Thoracic aorta (tissue), 2 donors: Measurements from ENCODE around the gene HSPH1. TPM values are rescaled to one million over a fixed set of nuclear protein-coding genes. Genes with fewer than 3 reads are reported as not detected.

Experiments used
- ATAC-seq: fragments of 150-250 bp; one replicate; pipeline ENCODE4 v1.8.0; 2017; ENCODE audit warnings: low read depth; ENCODE audit not compliant: insufficient number of reproducible peaks, low FRiP score
- DNase-seq: peaks from one replicate; pipeline ENCODE4 v3.0.0-alpha.2; 2020; ENCODE audit warnings: low spot score
- H3K27ac ChIP-seq, 2 donors: fragments of 200-600 bp; sonication (generic); 1 replicate in 1 of 2; 2 replicates in 1 of 2; pipeline ENCODE4 v1.5.1; 2016; ENCODE audit warnings: mild to moderate bottlenecking in 2 of 2, moderate library complexity in 2 of 2
- H3K27me3 ChIP-seq: fragments of 200-600 bp; sonication (generic); replicated peaks from 2 replicates; pipeline ENCODE4 v1.6.0; 2016; ENCODE audit warnings: mild to moderate bottlenecking; ENCODE audit not compliant: insufficient read depth
- H3K36me3 ChIP-seq: fragments of 200-600 bp; sonication (generic); one replicate; pipeline ENCODE4 v1.5.1; 2016
- H3K4me1 ChIP-seq, 2 donors: fragments of 200-600 bp; sonication (generic); 1 replicate in 1 of 2; 2 replicates in 1 of 2; pipeline versions ENCODE4 v1.5.1 to v1.6.0; 2016; ENCODE audit warnings: low read depth in 2 of 2, mild to moderate bottlenecking in 1 of 2; ENCODE audit not compliant: control insufficient read depth in 1 of 2
- H3K4me3 ChIP-seq: fragments of 200-600 bp; sonication (generic); 2 replicates; pipeline ENCODE4 v1.5.1; 2016; ENCODE audit warnings: mild to moderate bottlenecking
- H3K9me3 ChIP-seq: fragments of 200-600 bp; sonication (generic); 2 replicates; pipeline ENCODE4 v1.5.1; 2016
- total RNA-seq, 2 donors: library from RNA; depleted of rRNA; stranded (reverse); fragments of >200 nt; gene quantifications; one replicate each; pipeline versions ENCODE4 v1.1.0 to v1.2.3, GENCODE V29; 2016
- TF ChIP-seq, protein P1 (sequence below): fragments of 200-600 bp; sonication (generic); IDR thresholded peaks from one replicate; pipeline ENCODE4 v1.5.1; 2019; ENCODE audit warnings: antibody characterized with exemption

HSPH1 gene
- total RNA-seq, 2 donors from 2014 or later = 21.4 to 52.7 TPM

DNA sequence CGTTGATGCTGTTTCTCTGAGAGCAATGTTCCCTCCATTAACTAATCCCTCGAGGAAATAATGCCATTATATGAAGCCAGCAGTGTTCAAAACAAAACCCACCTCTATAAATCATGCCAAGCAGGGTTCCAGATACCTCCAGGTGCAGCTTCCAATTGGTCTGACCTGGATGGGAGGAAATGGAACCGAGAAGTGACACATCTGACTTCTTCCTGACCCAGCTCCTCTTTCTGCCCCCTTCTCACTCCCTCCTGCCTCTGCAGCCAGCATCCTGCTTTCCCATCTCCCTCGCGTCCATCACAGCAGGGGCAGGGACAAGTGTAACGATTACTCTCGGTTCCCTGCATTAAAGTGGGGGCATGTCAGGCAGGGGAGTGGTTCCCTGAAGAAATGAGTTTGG is 37.5 kb downstream of the HSPH1 start:
- no peaks in the 10 kb centered on the region for H3K27me3 ChIP-seq
- no peak overlapping the region for H3K27ac ChIP-seq
- DNase-seq = no peak
- no peak overlapping the region for H3K4me3 ChIP-seq
- no peak for ATAC-seq
- no peaks in the 10 kb centered on the region for H3K4me1 ChIP-seq
- H3K36me3 ChIP-seq = no peaks in the 10 kb centered on the region
- H3K9me3 ChIP-seq = no peaks in the 10 kb centered on the region
- TF ChIP-seq, protein P1, sequence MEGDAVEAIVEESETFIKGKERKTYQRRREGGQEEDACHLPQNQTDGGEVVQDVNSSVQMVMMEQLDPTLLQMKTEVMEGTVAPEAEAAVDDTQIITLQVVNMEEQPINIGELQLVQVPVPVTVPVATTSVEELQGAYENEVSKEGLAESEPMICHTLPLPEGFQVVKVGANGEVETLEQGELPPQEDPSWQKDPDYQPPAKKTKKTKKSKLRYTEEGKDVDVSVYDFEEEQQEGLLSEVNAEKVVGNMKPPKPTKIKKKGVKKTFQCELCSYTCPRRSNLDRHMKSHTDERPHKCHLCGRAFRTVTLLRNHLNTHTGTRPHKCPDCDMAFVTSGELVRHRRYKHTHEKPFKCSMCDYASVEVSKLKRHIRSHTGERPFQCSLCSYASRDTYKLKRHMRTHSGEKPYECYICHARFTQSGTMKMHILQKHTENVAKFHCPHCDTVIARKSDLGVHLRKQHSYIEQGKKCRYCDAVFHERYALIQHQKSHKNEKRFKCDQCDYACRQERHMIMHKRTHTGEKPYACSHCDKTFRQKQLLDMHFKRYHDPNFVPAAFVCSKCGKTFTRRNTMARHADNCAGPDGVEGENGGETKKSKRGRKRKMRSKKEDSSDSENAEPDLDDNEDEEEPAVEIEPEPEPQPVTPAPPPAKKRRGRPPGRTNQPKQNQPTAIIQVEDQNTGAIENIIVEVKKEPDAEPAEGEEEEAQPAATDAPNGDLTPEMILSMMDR = no peak

DNA sequence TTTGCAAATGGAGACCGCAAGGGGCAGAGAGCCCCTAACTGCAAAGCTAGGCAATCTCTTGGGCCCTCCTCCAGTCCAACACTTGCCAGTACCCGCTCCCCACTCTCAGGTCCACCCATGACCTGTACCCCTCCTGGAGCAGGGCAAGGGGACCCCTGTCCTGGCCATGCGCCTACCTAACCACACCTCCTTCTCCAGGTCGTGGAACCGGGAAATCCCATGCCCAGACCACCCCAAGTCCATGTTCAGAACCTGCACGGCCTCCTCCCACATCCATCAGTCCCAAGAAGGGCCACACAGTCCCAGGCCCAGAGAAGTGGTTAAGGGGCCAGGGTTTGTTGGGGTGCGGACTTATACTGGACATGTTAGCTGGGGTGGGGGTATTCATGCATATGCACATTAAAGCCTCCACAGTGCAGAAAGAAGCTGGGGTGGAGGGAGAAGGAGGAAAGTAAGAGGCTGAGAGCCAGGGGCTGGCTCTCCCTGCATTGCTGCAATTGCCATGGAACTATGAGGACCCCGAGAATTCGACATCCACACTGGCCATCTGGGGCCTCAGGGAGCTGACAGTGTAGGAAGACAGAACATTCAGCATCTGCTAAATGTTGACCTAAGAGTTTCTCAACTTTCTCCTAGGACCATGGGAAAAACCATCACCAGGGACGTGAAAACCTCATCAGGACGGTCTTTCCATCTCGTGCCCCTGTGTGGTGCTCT is 39.0 kb downstream of the HSPH1 start:
- no peaks in the 10 kb centered on the region for H3K36me3 ChIP-seq
- no peaks in the 10 kb centered on the region for H3K9me3 ChIP-seq
- no peak overlapping the region for H3K27ac ChIP-seq
- DNase-seq (no peak), ATAC-seq (no peak)
- no peak overlapping the region for H3K4me3 ChIP-seq
- H3K27me3 ChIP-seq = no peaks in the 10 kb centered on the region
- TF ChIP-seq, protein P1 = no peak
- no peaks in the 10 kb centered on the region for H3K4me1 ChIP-seq

DNA sequence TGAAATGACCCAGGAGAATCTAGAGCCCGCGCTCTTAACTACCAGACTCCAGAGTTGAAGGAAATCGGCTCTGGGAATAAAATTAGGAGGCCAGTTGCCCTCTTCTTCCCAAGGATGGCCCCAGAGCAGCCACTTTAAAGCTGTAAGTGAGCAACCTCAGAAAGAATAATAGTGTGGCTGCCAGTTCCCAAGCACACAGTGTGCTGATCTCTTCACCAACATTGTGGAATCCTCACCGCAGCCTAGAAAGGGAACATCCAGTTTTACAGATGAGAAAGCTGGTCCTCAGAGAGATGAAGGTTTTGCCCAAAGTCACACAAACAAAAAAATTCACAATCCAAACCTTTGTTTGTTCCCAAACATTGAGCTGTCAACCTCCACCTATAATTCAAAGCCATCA is 39.6 kb downstream of the HSPH1 start:
- ATAC-seq (no peak), DNase-seq (no peak)
- Histone ChIP-seq H3K27ac (no peak overlapping the region), H3K4me3 (no peak overlapping the region), H3K36me3 (no peaks in the 10 kb centered on the region), H3K9me3 (no peaks in the 10 kb centered on the region), H3K27me3 (no peaks in the 10 kb centered on the region), H3K4me1 (no peaks in the 10 kb centered on the region)
- TF ChIP-seq, protein P1 = no peak

GRCh38 chr13:31121379-31122140 is 40.1 kb downstream of the HSPH1 start:
- H3K4me3 ChIP-seq = no peak overlapping the region
- DNase-seq (no peak), ATAC-seq (no peak)
- TF ChIP-seq, protein P1 = no peak
- H3K27me3 ChIP-seq = no peaks in the 10 kb centered on the region
- no peaks in the 10 kb centered on the region for H3K9me3 ChIP-seq
- H3K36me3 ChIP-seq = no peaks in the 10 kb centered on the region
- H3K27ac ChIP-seq = no peak overlapping the region
- H3K4me1 ChIP-seq = no peaks in the 10 kb centered on the region

GRCh38 chr13:31119966-31120700 is 41.6 kb downstream of the HSPH1 start:
- Histone ChIP-seq H3K36me3 (no peaks in the 10 kb centered on the region), H3K27ac (no peak overlapping the region), H3K9me3 (no peaks in the 10 kb centered on the region), H3K4me3 (no peak overlapping the region), H3K27me3 (no peaks in the 10 kb centered on the region), H3K4me1 (no peaks in the 10 kb centered on the region)
- ATAC-seq = no peak
- TF ChIP-seq, protein P1 = no peak
- DNase-seq = no peak
